ENCODE measurements around the gene MEDAG. TPM values are rescaled to one million over a fixed set of nuclear protein-coding genes. Genes with fewer than 3 reads are reported as not detected.

MEDAG gene
- total RNA-seq, 2 experiments from 2014 or later = not detected

GRCh38 chr13:30932481-30933353, 26.6 kb downstream of the MEDAG start, which contains the start of gene TEX26:
Gene TEX26 (plus strand): TSS chr13:30932656. CDS start chr13:30932716, 60 bp downstream.
- no peak for TF ChIP-seq CTCF (IDR thresholded peaks at IDR 0.05)
- Mint-ChIP-seq H3K9me3 (peaks cover 1% of the 10 kb centered on the region), H3K27ac (no peak within 1 kb of the TSS), H3K4me3 (no peak within 1 kb of the TSS), H3K4me1 (ENCODE audit: low read depth) (no peaks in the 10 kb centered on the region), H3K27me3 (peaks cover 42% of the 10 kb centered on the region), H3K36me3 (ENCODE audit: low read depth) (no peaks in the 10 kb centered on the region)
- no peak for DNase-seq
- CTCF ChIA-PET = interaction anchor here (1.5 kb wide), 1 partner anchor 46 kb away, joined by 3 read pairs; no protein-coding TSS in a partner anchor
- POLR2A ChIA-PET = no interaction called here
- intact Hi-C loops (cut with micrococcal nuclease) = no loop called here
- no peak for ATAC-seq

GRCh38 chr13:30933354-30933670, 27.2 kb downstream of the MEDAG start:
- ChIA-PET CTCF (no interaction called here), POLR2A (no interaction called here)
- H3K27me3 Mint-ChIP-seq = peaks cover 40% of the 10 kb centered on the region
- peaks cover 4% of the 10 kb centered on the region for H3K9me3 Mint-ChIP-seq
- intact Hi-C loops (cut with micrococcal nuclease) = no loop called here
- TF ChIP-seq CTCF (IDR thresholded peaks at IDR 0.05) = no peak
- no peak overlapping the region for H3K4me3 Mint-ChIP-seq
- H3K4me1 Mint-ChIP-seq (ENCODE audit: low read depth) = no peaks in the 10 kb centered on the region
- ATAC-seq = no peak
- no peak overlapping the region for H3K27ac Mint-ChIP-seq
- no peaks in the 10 kb centered on the region for H3K36me3 Mint-ChIP-seq (ENCODE audit: low read depth)
- DNase-seq = no peak

- H3K9me3 Mint-ChIP-seq = peaks cover 4% of the 10 kb centered on the region
- CTCF ChIA-PET = no interaction called here
- POLR2A ChIA-PET = no interaction called here
- ATAC-seq (no peak), DNase-seq (no peak)
- no peak for TF ChIP-seq CTCF (IDR thresholded peaks at IDR 0.05)
- H3K36me3 Mint-ChIP-seq (ENCODE audit: low read depth) = no peaks in the 10 kb centered on the region
- H3K4me3 Mint-ChIP-seq = no peak overlapping the region
- H3K27me3 Mint-ChIP-seq = peaks cover 33% of the 10 kb centered on the region
- no peak overlapping the region for H3K27ac Mint-ChIP-seq
- no peaks in the 10 kb centered on the region for H3K4me1 Mint-ChIP-seq (ENCODE audit: low read depth)
- intact Hi-C loops (cut with micrococcal nuclease) = no loop called here
Observed at GRCh38 chr13:30934381-30934780, 28.3 kb downstream of the MEDAG start.

GRCh38 chr13:30934803-30935202, 28.7 kb downstream of the MEDAG start:
- H3K4me3 Mint-ChIP-seq = no peak overlapping the region
- ChIA-PET CTCF (interaction anchor here (0.5 kb wide), 1 partner anchor 724 kb away, joined by 3 read pairs; no protein-coding TSS in a partner anchor), POLR2A (no interaction called here)
- H3K9me3 Mint-ChIP-seq = peaks cover 4% of the 10 kb centered on the region
- no peak overlapping the region for H3K27ac Mint-ChIP-seq
- H3K27me3 Mint-ChIP-seq = peaks cover 32% of the 10 kb centered on the region
- ATAC-seq (no peak), DNase-seq (no peak)
- H3K4me1 Mint-ChIP-seq (ENCODE audit: low read depth) = no peaks in the 10 kb centered on the region
- H3K36me3 Mint-ChIP-seq (ENCODE audit: low read depth) = no peaks in the 10 kb centered on the region
- intact Hi-C loops (cut with micrococcal nuclease) = no loop called here
- TF ChIP-seq CTCF (IDR thresholded peaks at IDR 0.05) = no peak

GRCh38 chr13:30936971-30937370, 30.9 kb downstream of the MEDAG start:
- POLR2A ChIA-PET = no interaction called here
- H3K4me3 Mint-ChIP-seq = no peak overlapping the region
- DNase-seq (no peak), ATAC-seq (no peak)
- no peaks in the 10 kb centered on the region for H3K4me1 Mint-ChIP-seq (ENCODE audit: low read depth)
- intact Hi-C loops (cut with micrococcal nuclease) = no loop called here
- peaks cover 4% of the 10 kb centered on the region for H3K9me3 Mint-ChIP-seq
- CTCF ChIA-PET = interaction anchor here (1.0 kb wide), 1 partner anchor 71 kb away, joined by 3 read pairs; no protein-coding TSS in a partner anchor
- peaks cover 17% of the 10 kb centered on the region for H3K27me3 Mint-ChIP-seq
- H3K36me3 Mint-ChIP-seq (ENCODE audit: low read depth) = no peaks in the 10 kb centered on the region
- TF ChIP-seq CTCF (IDR thresholded peaks at IDR 0.05) = no peak
- H3K27ac Mint-ChIP-seq = no peak overlapping the region

All from activated CD8-positive, alpha-beta T cell treated with anti-CD3 and anti-CD28 coated beads for 36 hours (primary cell).